ENCODE results near the gene IKZF2.
A peak's percentile ranks its signal among the peaks of the same experiment; 100 is the strongest.

Gene IKZF2

DNA sequence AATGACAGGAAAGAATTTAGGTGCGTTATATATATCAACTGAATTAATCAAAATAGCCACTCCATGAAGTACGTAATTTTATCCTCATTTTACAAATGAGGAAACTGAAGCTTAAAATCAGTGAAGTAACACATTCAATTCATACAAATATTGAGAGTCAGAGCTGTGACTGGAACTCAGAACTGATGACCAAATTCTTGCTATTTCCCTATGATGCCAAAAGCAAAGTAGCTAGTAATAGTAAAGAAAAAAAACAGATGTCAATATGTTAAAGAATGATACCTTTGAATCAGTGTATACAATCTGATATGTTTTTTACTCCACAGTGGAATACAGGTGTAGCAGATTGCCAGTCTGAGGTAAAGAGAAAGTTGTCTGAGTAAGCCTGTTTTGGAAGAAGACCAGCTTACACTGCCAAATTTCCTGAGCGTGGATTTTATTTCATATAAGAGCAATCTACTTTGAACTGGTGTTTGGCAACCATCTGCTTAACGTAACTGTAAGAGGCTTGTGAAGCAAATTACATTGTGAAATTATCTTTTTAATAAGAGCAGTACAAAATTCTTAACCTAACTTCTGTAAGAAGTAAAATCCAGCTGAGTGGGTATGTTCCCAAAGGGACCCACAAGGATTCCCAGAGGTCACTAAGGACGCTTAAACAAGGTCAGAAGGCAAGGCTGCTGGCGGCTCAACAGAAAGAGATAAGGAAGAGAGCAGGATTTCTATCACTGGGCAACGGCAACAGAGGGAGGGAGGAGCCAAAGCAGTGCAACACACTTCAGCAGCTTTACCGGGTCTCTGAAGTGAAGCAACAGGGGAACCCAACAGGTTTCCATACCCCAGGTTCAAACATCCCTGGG is 85.6 kb downstream of the IKZF2 start:
- TF ChIP-seq, protein P1, sequence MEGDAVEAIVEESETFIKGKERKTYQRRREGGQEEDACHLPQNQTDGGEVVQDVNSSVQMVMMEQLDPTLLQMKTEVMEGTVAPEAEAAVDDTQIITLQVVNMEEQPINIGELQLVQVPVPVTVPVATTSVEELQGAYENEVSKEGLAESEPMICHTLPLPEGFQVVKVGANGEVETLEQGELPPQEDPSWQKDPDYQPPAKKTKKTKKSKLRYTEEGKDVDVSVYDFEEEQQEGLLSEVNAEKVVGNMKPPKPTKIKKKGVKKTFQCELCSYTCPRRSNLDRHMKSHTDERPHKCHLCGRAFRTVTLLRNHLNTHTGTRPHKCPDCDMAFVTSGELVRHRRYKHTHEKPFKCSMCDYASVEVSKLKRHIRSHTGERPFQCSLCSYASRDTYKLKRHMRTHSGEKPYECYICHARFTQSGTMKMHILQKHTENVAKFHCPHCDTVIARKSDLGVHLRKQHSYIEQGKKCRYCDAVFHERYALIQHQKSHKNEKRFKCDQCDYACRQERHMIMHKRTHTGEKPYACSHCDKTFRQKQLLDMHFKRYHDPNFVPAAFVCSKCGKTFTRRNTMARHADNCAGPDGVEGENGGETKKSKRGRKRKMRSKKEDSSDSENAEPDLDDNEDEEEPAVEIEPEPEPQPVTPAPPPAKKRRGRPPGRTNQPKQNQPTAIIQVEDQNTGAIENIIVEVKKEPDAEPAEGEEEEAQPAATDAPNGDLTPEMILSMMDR (IDR thresholded peaks at IDR 0.05; ENCODE audit: poor library complexity, severe bottlenecking), result no peak
- peaks cover 17% of the 10 kb centered on the region for H3K4me1 ChIP-seq (ENCODE audit: insufficient read depth, poor library complexity, severe bottlenecking)
- H3K27ac ChIP-seq (ENCODE audit: poor library complexity, severe bottlenecking), result no peak overlapping the region
- no peaks in the 10 kb centered on the region for H3K27me3 ChIP-seq (ENCODE audit: insufficient read depth, poor library complexity, severe bottlenecking)
- DNase-seq (ENCODE audit: low spot score) (no peak), ATAC-seq (ENCODE audit: low read depth) (peak; percentile 65)
- H3K4me3 ChIP-seq (ENCODE audit: severe bottlenecking), result no peak overlapping the region
- no peaks in the 10 kb centered on the region for H3K36me3 ChIP-seq (ENCODE audit: low read depth)
- no peaks in the 10 kb centered on the region for H3K9me3 ChIP-seq (ENCODE audit: severe bottlenecking)

DNA sequence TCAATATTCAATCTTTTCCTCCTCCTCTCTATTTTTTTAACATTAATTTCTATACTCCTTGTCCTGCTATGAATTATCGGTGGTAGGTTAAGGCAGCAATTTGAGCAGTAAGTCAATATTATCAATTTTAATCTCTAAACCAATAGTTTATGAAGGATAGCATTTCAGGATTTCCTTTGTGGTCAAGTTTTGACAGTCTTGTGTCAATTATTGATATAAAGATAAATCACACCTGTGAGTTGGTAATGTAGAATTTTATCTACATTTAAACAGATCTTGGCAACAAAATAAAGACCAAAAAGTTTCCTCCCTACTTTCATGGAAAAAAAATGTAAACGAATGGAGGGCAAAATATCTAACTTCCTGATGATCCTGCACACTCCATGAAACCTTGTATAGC is 87.3 kb downstream of the IKZF2 start:
- H3K4me3 ChIP-seq (ENCODE audit: severe bottlenecking), result no peak overlapping the region
- 0 out of 2 replicates have a peak, but pooled peaks cover 3% of the 10 kb centered on the region for H3K36me3 ChIP-seq (ENCODE audit: low read depth)
- H3K9me3 ChIP-seq (ENCODE audit: severe bottlenecking), result no peaks in the 10 kb centered on the region
- ATAC-seq (ENCODE audit: low read depth), result no peak
- peaks cover 17% of the 10 kb centered on the region for H3K4me1 ChIP-seq (ENCODE audit: insufficient read depth, poor library complexity, severe bottlenecking)
- TF ChIP-seq, protein P1 (IDR thresholded peaks at IDR 0.05; ENCODE audit: poor library complexity, severe bottlenecking), result no peak
- no peak overlapping the region for H3K27ac ChIP-seq (ENCODE audit: poor library complexity, severe bottlenecking)
- no peaks in the 10 kb centered on the region for H3K27me3 ChIP-seq (ENCODE audit: insufficient read depth, poor library complexity, severe bottlenecking)
- DNase-seq (ENCODE audit: low spot score), result no peak

DNA sequence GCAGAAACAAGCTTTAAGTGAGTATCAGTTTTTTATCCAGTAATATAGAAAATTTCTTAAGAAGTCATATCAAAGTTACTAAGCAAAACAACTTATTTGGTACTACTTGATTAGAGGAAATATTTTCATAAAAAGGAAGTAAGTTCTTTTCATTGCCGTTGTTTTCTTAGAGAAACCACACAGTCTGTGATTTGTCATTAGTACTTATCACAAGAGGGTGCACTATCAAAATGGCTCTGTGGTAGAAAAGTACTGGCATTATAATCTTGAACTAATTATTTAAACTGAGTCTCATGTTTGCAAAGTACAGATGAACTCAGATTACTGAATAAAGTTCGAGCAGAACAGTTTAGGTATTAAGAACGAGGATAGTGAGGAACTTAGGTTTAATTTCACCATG is 93.4 kb downstream of the IKZF2 start:
- 0 out of 2 replicates have a peak, but pooled peaks cover 7% of the 10 kb centered on the region for H3K36me3 ChIP-seq (ENCODE audit: low read depth)
- DNase-seq (ENCODE audit: low spot score) (no peak), ATAC-seq (ENCODE audit: low read depth) (no peak)
- H3K4me3 ChIP-seq (ENCODE audit: severe bottlenecking), result no peak overlapping the region
- peaks cover 11% of the 10 kb centered on the region for H3K4me1 ChIP-seq (ENCODE audit: insufficient read depth, poor library complexity, severe bottlenecking)
- H3K27ac ChIP-seq (ENCODE audit: poor library complexity, severe bottlenecking), result no peak overlapping the region
- TF ChIP-seq, protein P1 (IDR thresholded peaks at IDR 0.05; ENCODE audit: poor library complexity, severe bottlenecking), result no peak
- no peaks in the 10 kb centered on the region for H3K9me3 ChIP-seq (ENCODE audit: severe bottlenecking)
- no peaks in the 10 kb centered on the region for H3K27me3 ChIP-seq (ENCODE audit: insufficient read depth, poor library complexity, severe bottlenecking)

DNA sequence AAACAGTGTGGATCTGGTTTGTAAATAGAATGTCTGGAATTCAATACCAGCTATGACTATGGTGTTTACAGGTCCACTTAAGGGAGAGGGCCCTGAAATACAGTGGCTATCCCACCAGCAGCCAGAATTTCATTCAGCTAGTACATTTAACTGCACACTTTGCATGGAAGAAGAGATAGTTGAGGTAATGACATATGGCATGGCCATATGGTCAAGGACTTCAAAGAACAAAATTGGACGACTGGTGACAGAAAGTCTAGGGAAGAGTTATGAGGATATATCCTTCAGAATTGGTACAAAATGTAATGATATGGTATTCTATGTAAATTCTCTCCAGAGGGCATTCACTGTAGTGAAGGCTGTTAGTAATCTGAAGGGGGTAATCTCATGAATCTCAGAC is 105.0 kb downstream of the IKZF2 start:
- DNase-seq (ENCODE audit: low spot score) (no peak), ATAC-seq (ENCODE audit: low read depth) (no peak)
- peaks cover 17% of the 10 kb centered on the region for H3K36me3 ChIP-seq (ENCODE audit: low read depth)
- no peak overlapping the region for H3K4me3 ChIP-seq (ENCODE audit: severe bottlenecking)
- H3K27me3 ChIP-seq (ENCODE audit: insufficient read depth, poor library complexity, severe bottlenecking), result no peaks in the 10 kb centered on the region
- no peaks in the 10 kb centered on the region for H3K9me3 ChIP-seq (ENCODE audit: severe bottlenecking)
- H3K4me1 ChIP-seq (ENCODE audit: insufficient read depth, poor library complexity, severe bottlenecking), result no peaks in the 10 kb centered on the region
- TF ChIP-seq, protein P1 (IDR thresholded peaks at IDR 0.05; ENCODE audit: poor library complexity, severe bottlenecking), result no peak
- no peak overlapping the region for H3K27ac ChIP-seq (ENCODE audit: poor library complexity, severe bottlenecking)

DNA sequence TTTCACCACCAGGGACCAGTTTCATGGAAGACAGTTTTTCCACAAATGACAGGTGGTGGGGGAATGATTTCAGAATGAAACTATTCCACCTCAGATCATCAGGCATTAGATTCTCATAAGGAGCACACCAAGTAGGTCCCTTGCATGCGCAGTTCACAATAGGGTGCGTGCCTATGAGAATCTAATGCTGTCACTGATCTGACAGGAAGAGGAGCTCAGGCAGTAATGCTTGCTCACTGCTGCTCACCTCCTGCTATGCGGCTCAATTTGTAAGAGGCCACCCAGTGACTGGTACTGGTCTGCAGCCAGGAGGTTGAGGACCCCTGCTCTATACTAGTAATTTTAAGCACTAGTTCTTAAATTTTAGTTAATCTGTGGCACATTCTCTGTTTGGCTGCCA is 107.8 kb downstream of the IKZF2 start:
- DNase-seq (ENCODE audit: low spot score) (no peak), ATAC-seq (ENCODE audit: low read depth) (no peak)
- Histone ChIP-seq H3K9me3 (ENCODE audit: severe bottlenecking) (no peaks in the 10 kb centered on the region), H3K4me1 (ENCODE audit: insufficient read depth, poor library complexity, severe bottlenecking) (peaks cover 6% of the 10 kb centered on the region), H3K36me3 (ENCODE audit: low read depth) (peaks cover 9% of the 10 kb centered on the region), H3K4me3 (ENCODE audit: severe bottlenecking) (no peak overlapping the region), H3K27ac (ENCODE audit: poor library complexity, severe bottlenecking) (no peak overlapping the region), H3K27me3 (ENCODE audit: insufficient read depth, poor library complexity, severe bottlenecking) (no peaks in the 10 kb centered on the region)
- TF ChIP-seq, protein P1 (IDR thresholded peaks at IDR 0.05; ENCODE audit: poor library complexity, severe bottlenecking), result no peak
